Right lobe of liver (tissue), 4 donors: Measurements from ENCODE around the gene SLC15A3.

ENCODE experiments used
- CTCF ChIP-seq, 4 donors: fragments of 200-600 bp in 3 of 4; fragments of 450-650 bp in 1 of 4; IDR thresholded peaks; one replicate each; pipeline versions ENCODE4 v1.5.1 to v1.8.0; 2016 to 2022; ENCODE audit warnings: antibody characterized with exemption in 4 of 4, mild to moderate bottlenecking in 2 of 4
- POLR2A ChIP-seq: fragments of 450-650 bp; IDR thresholded peaks from one replicate; pipeline ENCODE4 v1.6.1; 2017; ENCODE audit warnings: antibody characterized with exemption, mild to moderate bottlenecking
- donor health status: DM: no; HTN: no; CAD: no.
- donor health status: DM: no; HTN: no; CAD: no.
- donor health status: DM: no; HTN: yes; CAD: no.

- no peak for TF ChIP-seq CTCF (IDR thresholded peaks at IDR 0.05)
- no peak for TF ChIP-seq POLR2A
These were observed 780 bp upstream of the SLC15A3 start for GRCh38 chr11:60952742-60953170.
